HG03135 (cell line): ENCODE measurements around the gene ANKAR.
"Not testable (repeated sequence)": the region's sequence is repeated elsewhere in the genome, so short reads cannot be mapped to it uniquely, and the experiment has no call there.

Source experiments
- ATAC-seq: cut with Tn5 transposase; IDR thresholded peaks from one replicate; pipeline ENCODE4 v1.9.1; 2021; ENCODE audit warnings: mild to moderate bottlenecking, moderate library complexity; ENCODE audit not compliant: unreplicated experiment

ANKAR gene

GRCh38 chr2:189709501-189710221 is 35.2 kb downstream of the ANKAR start:
- ATAC-seq: no peak

- not testable (repeated sequence) for ATAC-seq
These were observed 43.1 kb downstream of the ANKAR start for GRCh38 chr2:189717593-189717992.

GRCh38 chr2:189719571-189719970 is 45.1 kb downstream of the ANKAR start:
- no peak for ATAC-seq

- ATAC-seq: no peak
These were observed 48.7 kb downstream of the ANKAR start for GRCh38 chr2:189723192-189723591.
